Endothelial cell of umbilical vein (primary cell): ENCODE measurements around the gene CMSS1. TPM values are rescaled to one million over a fixed set of nuclear protein-coding genes. Genes with fewer than 3 reads are reported as not detected.

Source experiments
- BruUV-seq: library from RNA; stranded (reverse); fragments of 400-500 nt; replicated peaks from 2 replicates; lab custom pipeline; 2021; lab: Mats Ljungman, UMichigan
- CTCF ChIA-PET: fragments of 300-600, 350-600 bp; sonication (Branson Sonifier 250); formaldehyde crosslinking; loops from one replicate; lab custom pipeline; 2021; ENCODE audit warnings: antibody characterized with exemption, inconsistent platforms; lab: Charles Lee
- POLR2A ChIA-PET: fragments of 300-600, 350-600 bp; sonication (Branson Sonifier 250); formaldehyde crosslinking; loops from one replicate; lab custom pipeline; 2021; ENCODE audit warnings: antibody characterized with exemption, inconsistent platforms; lab: Charles Lee
- DNase-seq: peaks from one replicate; pipeline ENCODE4 v3.0.0-alpha.2; 2011; ENCODE audit warnings: low read depth, low spot score
- FAIRE-seq: peaks from 2 replicates; lab custom pipeline; 2011; peaks lifted over from hg19 to GRCh38; lab: Jason Lieb, UNC
- H2AFZ ChIP-seq: 2 replicates; pipeline ENCODE4 v1.6.0; 2012; ENCODE audit warnings: low read depth, low read length, control low read depth, inconsistent platforms
- H3K27ac ChIP-seq: 2 replicates; pipeline ENCODE4 v1.5.1; 2011; ENCODE audit warnings: low read depth, mild to moderate bottlenecking, control low read depth, low read length, moderate library complexity; ENCODE audit not compliant: insufficient read depth
- H3K27me3 ChIP-seq, 2 experiments: 2 replicates each; pipeline versions ENCODE4 v1.6.0 to v1.6.1; 2011; ENCODE audit warnings: low read length in 2 of 2, mixed read lengths in 1 of 2; ENCODE audit not compliant: control insufficient read depth in 2 of 2, insufficient read depth in 2 of 2
- H3K36me3 ChIP-seq, 2 experiments: 2 replicates in 1 of 2; 3 replicates in 1 of 2; pipeline ENCODE4 v1.5.1; 2011; ENCODE audit warnings: low read length in 2 of 2, mild to moderate bottlenecking in 1 of 2, moderate library complexity in 1 of 2; ENCODE audit not compliant: control insufficient read depth in 2 of 2, insufficient read depth in 2 of 2; ENCODE audit errors: extremely low read depth in 1 of 2
- H3K4me1 ChIP-seq: 3 replicates; pipeline ENCODE4 v1.5.1; 2011; ENCODE audit warnings: mild to moderate bottlenecking, low read length; ENCODE audit not compliant: control insufficient read depth, insufficient read depth; ENCODE audit errors: extremely low read depth
- H3K4me2 ChIP-seq: 2 replicates; pipeline ENCODE4 v1.6.1; 2011; ENCODE audit warnings: low read length, control low read depth, mixed read lengths; ENCODE audit not compliant: insufficient read depth
- H3K4me3 ChIP-seq, 3 experiments: fragments of 200-600 bp in 1 of 3; sonication (generic), shearing (Covaris generic) in 1 of 3; replicated peaks in 1 of 3; 2 replicates each; pipeline ENCODE4 v1.5.1; 2011 to 2016; ENCODE audit warnings: control low read depth in 3 of 3, low read length in 3 of 3, mild to moderate bottlenecking in 2 of 3, inconsistent platforms in 1 of 3, low read depth in 1 of 3, moderate library complexity in 1 of 3; ENCODE audit not compliant: insufficient read depth in 1 of 3
- H3K79me2 ChIP-seq: 2 replicates; pipeline ENCODE4 v1.6.0; 2012; ENCODE audit warnings: low read length, inconsistent platforms; ENCODE audit not compliant: control insufficient read depth, insufficient read depth
- H3K9ac ChIP-seq: replicated peaks from 2 replicates; pipeline ENCODE3; 2011; ENCODE audit warnings: low read length, control low read depth; ENCODE audit not compliant: insufficient read depth; ENCODE audit errors: extremely low read depth
- H3K9me1 ChIP-seq: replicated peaks from 3 replicates; pipeline ENCODE4 v1.6.0; 2011; ENCODE audit warnings: mild to moderate bottlenecking, low read length; ENCODE audit not compliant: control insufficient read depth, insufficient read depth; ENCODE audit errors: extremely low read depth
- H3K9me3 ChIP-seq: replicated peaks from 2 replicates; pipeline ENCODE4 v1.5.1; 2012; ENCODE audit warnings: low read length, inconsistent platforms; ENCODE audit not compliant: control insufficient read depth, insufficient read depth
- H4K20me1 ChIP-seq: replicated peaks from 2 replicates; pipeline ENCODE3; 2011; ENCODE audit warnings: mild to moderate bottlenecking, low read length; ENCODE audit not compliant: control insufficient read depth, insufficient read depth; ENCODE audit errors: extremely low read depth
- EZH2 ChIP-seq: IDR thresholded peaks from 2 replicates; pipeline ENCODE4 v1.6.1; 2012; ENCODE audit warnings: borderline replicate concordance, low read depth, mild to moderate bottlenecking, moderate library complexity, low read length, inconsistent platforms; ENCODE audit not compliant: severe bottlenecking
- FOS ChIP-seq: IDR thresholded peaks from 2 replicates; pipeline ENCODE4 v1.6.1; 2011; ENCODE audit warnings: mild to moderate bottlenecking, low read length, moderate library complexity, borderline replicate concordance; ENCODE audit not compliant: insufficient read depth
- GATA2 ChIP-seq: IDR thresholded peaks from 2 replicates; pipeline ENCODE4 v1.7.0; 2011; ENCODE audit warnings: low read depth, mild to moderate bottlenecking, moderate library complexity, mixed read lengths, low read length; ENCODE audit not compliant: insufficient read length, insufficient read depth
- JUN ChIP-seq: IDR thresholded peaks from 2 replicates; pipeline ENCODE4 v1.6.1; 2011; ENCODE audit warnings: borderline replicate concordance, low read depth; ENCODE audit not compliant: insufficient read length, insufficient read depth
- MAX ChIP-seq: IDR thresholded peaks from 2 replicates; pipeline ENCODE4 v1.6.1; 2011; ENCODE audit not compliant: insufficient read depth, insufficient read length
- MYC ChIP-seq: IDR thresholded peaks from one replicate; pipeline ENCODE4 v1.6.1; 2011; ENCODE audit warnings: mild to moderate bottlenecking, low read depth, low read length
- POLR2A ChIP-seq: IDR thresholded peaks from 2 replicates; pipeline ENCODE4 v1.6.1; 2012; ENCODE audit warnings: low read depth, mild to moderate bottlenecking, control low read depth, low read length
- POLR2AphosphoS5 ChIP-seq: IDR thresholded peaks from 2 replicates; pipeline ENCODE4 v1.6.1; 2012; ENCODE audit warnings: low read depth, mild to moderate bottlenecking, control low read depth, low read length, moderate library complexity; ENCODE audit not compliant: insufficient read depth
- dilution Hi-C: fragments of 300-500 bp; cut with MboI; formaldehyde crosslinking; loops from one replicate; pipeline ENCODE4 v1.15.0; 2019; ENCODE audit warnings: low sequenced_read_pairs; ENCODE audit not compliant: extremely low pct_ligation_motif_present
- intact Hi-C: fragments of 100-400 bp; cut with micrococcal nuclease; formaldehyde crosslinking; loops from one replicate; pipeline ENCODE4 v1.10.0; 2022
- polyA plus RNA-seq, 4 experiments: library from polyadenylated mRNA; depleted of rRNA in 3 of 4; stranded (reverse) in 3 of 4; unstranded in 1 of 4; fragments of >200 nt; gene quantifications; 2 replicates each; pipeline versions ENCODE4 v1.2.1 to v1.2.3, GENCODE V29; 2011 to 2012; ENCODE audit warnings: missing spikeins in 1 of 4
- total RNA-seq: library from RNA; stranded (reverse); gene quantifications from 2 replicates; pipeline ENCODE4 v1.2.3, GENCODE V29; 2021
- TF ChIP-seq, protein P1 (sequence below), 2 donors: IDR thresholded peaks; 1 replicate in 1 of 2; 2 replicates in 1 of 2; pipeline ENCODE4 v1.5.1; 2011; ENCODE audit warnings: low read length in 2 of 2, mild to moderate bottlenecking in 2 of 2, moderate library complexity in 2 of 2, control low read depth in 1 of 2, inconsistent platforms in 1 of 2, low read depth in 1 of 2; ENCODE audit not compliant: insufficient read depth in 1 of 2; ENCODE audit errors: extremely low read depth in 1 of 2

Gene CMSS1
- total and polyA plus RNA-seq, 2 donors (not counting 3 experiments of a cell fraction or from before 2014, with no cell fraction given): 9.7 to 60.6 TPM

- FAIRE-seq (no peak), DNase-seq (no peak)
- H3K9me1 ChIP-seq: no peaks in the 10 kb centered on the region
- CTCF ChIA-PET: no interaction called here
- H2AFZ ChIP-seq: no peak overlapping the region
- H3K9ac ChIP-seq: no peak overlapping the region
- H3K79me2 ChIP-seq: no peaks in the 10 kb centered on the region
- no peaks in the 10 kb centered on the region for H3K9me3 ChIP-seq
- no peaks in the 10 kb centered on the region for H4K20me1 ChIP-seq
- no peak overlapping the region for H3K4me3 ChIP-seq
- BruUV-seq: no TSS peak
- POLR2A ChIA-PET: no interaction called here
- H3K27ac ChIP-seq: no peak overlapping the region
- TF ChIP-seq MAX: no peak
- no peak for TF ChIP-seq JUN
- no peak for TF ChIP-seq GATA2
- no peak for TF ChIP-seq FOS
- no peak for TF ChIP-seq EZH2
- H3K27me3 ChIP-seq: no peaks in the 10 kb centered on the region
- intact Hi-C loops (no loop called here), dilution Hi-C loops (no loop called here)
- H3K36me3 ChIP-seq: no peaks in the 10 kb centered on the region
- no peak overlapping the region for H3K4me2 ChIP-seq
- H3K4me1 ChIP-seq: no peaks in the 10 kb centered on the region
Observed at GRCh38 chr3:99941211-99941610, 123.5 kb downstream of the CMSS1 start.

- ChIA-PET POLR2A (no interaction called here), CTCF (interaction anchor here (0.6 kb wide), 1 partner anchor 188 kb away, joined by 3 read pairs; no protein-coding TSS in a partner anchor)
- Histone ChIP-seq H3K9ac (no peak overlapping the region), H3K4me2 (no peak overlapping the region), H3K9me1 (no peaks in the 10 kb centered on the region), H3K4me1 (no peaks in the 10 kb centered on the region), H4K20me1 (no peaks in the 10 kb centered on the region), H2AFZ (no peak overlapping the region), H3K27ac (no peak overlapping the region), H3K36me3 (no peaks in the 10 kb centered on the region), H3K4me3 (no peak overlapping the region), H3K79me2 (no peaks in the 10 kb centered on the region), H3K9me3 (no peaks in the 10 kb centered on the region), H3K27me3 (no peaks in the 10 kb centered on the region)
- intact Hi-C loops: no loop called here
- no peak for FAIRE-seq
- DNase-seq: no peak
- BruUV-seq: no TSS peak
- dilution Hi-C loops: no loop called here
- TF ChIP-seq MYC (no peak), POLR2AphosphoS5 (no peak), POLR2A (no peak), JUN (no peak), EZH2 (no peak), MAX (no peak), GATA2 (no peak), FOS (no peak)
- TF ChIP-seq, protein P1, sequence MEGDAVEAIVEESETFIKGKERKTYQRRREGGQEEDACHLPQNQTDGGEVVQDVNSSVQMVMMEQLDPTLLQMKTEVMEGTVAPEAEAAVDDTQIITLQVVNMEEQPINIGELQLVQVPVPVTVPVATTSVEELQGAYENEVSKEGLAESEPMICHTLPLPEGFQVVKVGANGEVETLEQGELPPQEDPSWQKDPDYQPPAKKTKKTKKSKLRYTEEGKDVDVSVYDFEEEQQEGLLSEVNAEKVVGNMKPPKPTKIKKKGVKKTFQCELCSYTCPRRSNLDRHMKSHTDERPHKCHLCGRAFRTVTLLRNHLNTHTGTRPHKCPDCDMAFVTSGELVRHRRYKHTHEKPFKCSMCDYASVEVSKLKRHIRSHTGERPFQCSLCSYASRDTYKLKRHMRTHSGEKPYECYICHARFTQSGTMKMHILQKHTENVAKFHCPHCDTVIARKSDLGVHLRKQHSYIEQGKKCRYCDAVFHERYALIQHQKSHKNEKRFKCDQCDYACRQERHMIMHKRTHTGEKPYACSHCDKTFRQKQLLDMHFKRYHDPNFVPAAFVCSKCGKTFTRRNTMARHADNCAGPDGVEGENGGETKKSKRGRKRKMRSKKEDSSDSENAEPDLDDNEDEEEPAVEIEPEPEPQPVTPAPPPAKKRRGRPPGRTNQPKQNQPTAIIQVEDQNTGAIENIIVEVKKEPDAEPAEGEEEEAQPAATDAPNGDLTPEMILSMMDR (IDR thresholded peaks at IDR 0.05; ENCODE audit: extremely low read depth in 1 of 2, insufficient read depth in 1 of 2, low read depth in 1 of 2, low read length in 2 of 2): no peak
Observed at GRCh38 chr3:99943931-99944761, 126.5 kb downstream of the CMSS1 start.
